AG04450 (cell line): ENCODE data around the gene LARP6. TPM values are rescaled to one million over a fixed set of nuclear protein-coding genes. Genes with fewer than 3 reads are reported as not detected.
"Not testable (repeated sequence)": the region's sequence is repeated elsewhere in the genome, so short reads cannot be mapped to it uniquely, and the experiment has no call there.

Source experiments
- CTCF ChIA-PET: fragments of 300-600, 350-600 bp; formaldehyde crosslinking; extraction: SDS; loops from one replicate; lab custom pipeline; 2022; ENCODE audit warnings: antibody characterized with exemption, inconsistent platforms; lab: Charles Lee
- POLR2A ChIA-PET: fragments of 350-600 bp; formaldehyde crosslinking; extraction: SDS; loops from one replicate; lab custom pipeline; 2021; ENCODE audit warnings: antibody characterized with exemption, inconsistent platforms; lab: Yijun Ruan, JAX
- DNase-seq: peaks from one replicate; pipeline ENCODE4 v3.0.0-alpha.2; 2011; ENCODE audit warnings: low read depth, low spot score
- H3K27ac ChIP-seq: one replicate; pipeline ENCODE4 v1.5.1; 2012; ENCODE audit warnings: low read depth, low read length, control low read depth
- H3K27me3 ChIP-seq: one replicate; pipeline ENCODE4 v1.6.0; 2012; ENCODE audit warnings: low read length; ENCODE audit not compliant: control insufficient read depth, insufficient read depth
- H3K4me3 ChIP-seq: 2 replicates; pipeline ENCODE4 v1.5.1; 2011; ENCODE audit warnings: mild to moderate bottlenecking, low read depth, low read length, control low read depth
- H3K9me3 ChIP-seq: 2 replicates; pipeline ENCODE4 v1.5.1; 2012; ENCODE audit warnings: low read length; ENCODE audit not compliant: control insufficient read depth, insufficient read depth
- CTCF ChIP-seq: IDR thresholded peaks from 2 replicates; pipeline ENCODE4 v1.5.1; 2011; ENCODE audit warnings: low read depth, low read length, control low read depth, inconsistent platforms
- polyA plus RNA-seq: library from polyadenylated mRNA; depleted of rRNA; stranded (reverse); fragments of >200 nt; gene quantifications from 2 replicates; pipeline ENCODE4 v1.2.3, GENCODE V29; 2011

Gene LARP6
- polyA plus RNA-seq, 1 experiment = 235 TPM

DNA sequence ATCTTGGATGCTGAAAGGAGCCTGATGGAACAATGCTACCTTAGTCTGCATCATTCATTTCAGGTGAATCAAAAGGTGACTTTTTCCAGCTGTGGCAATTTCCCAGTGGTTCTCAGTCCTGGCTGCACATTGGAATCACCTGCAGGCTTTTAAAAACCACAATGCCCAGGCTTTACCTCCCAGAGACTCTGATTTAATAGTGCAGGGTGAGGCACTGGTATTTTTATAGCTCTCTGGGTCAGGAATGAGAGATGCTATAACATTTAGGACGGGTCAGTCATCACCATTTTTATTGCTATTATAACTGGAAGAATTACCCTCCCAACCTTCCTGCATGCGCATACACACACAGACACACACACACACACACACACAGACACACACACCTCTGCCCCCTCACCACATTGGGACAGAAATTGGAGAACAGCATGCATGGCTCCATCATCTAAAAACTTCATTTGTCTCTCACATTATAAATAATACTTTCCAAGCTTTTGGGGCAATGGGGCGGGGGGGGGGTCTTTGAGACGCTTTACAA, 41.1 kb downstream of the LARP6 start:
- Histone ChIP-seq H3K27ac (no peak overlapping the region), H3K9me3 (peaks cover 5% of the 10 kb centered on the region; the same call in 1 of the 2 replicates), H3K27me3 (no peaks in the 10 kb centered on the region), H3K4me3 (no peak overlapping the region)
- no peak for TF ChIP-seq CTCF
- POLR2A ChIA-PET = interaction anchor here (0.7 kb wide), 1 partner anchor 34 kb away, joined by 3 read pairs; no protein-coding TSS in a partner anchor
- CTCF ChIA-PET = interaction anchor here (0.6 to 5.3 kb wide), 16 partner anchors 12 to 155 kb away, joined by 3 to 127 read pairs (median 15); no protein-coding TSS in a partner anchor
- no peak for DNase-seq

DNA sequence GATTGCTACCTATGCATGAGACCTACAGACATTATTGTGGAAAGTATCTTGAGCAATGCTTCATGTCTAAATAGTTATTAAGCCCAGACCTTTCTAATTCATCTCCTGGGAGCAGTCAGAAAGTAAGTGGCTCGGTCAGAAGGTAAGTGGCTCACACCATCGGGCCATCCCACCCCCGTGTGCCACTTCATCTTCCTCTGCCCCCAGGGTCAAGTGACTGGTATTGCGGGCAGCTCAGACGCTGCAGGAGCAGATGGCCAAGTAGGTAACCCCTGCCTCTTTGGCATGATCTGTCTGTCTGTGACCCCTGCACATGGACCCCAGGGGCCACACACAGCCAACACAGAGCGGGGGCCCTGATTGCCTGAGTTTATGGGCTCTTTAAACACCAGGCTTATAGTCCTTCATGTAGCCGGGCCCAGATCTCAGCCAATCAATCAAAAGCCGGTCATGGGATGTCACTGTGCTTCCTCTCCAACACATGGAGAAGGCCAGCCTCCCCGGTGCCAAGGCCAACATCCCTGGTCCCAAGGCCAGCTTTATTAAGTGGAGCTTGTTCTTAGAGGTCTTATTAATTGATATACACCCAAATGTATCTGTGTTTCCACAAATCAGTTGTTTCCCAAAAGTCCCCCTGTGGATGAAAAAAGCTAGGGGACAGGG, 42.9 kb downstream of the LARP6 start:
- DNase-seq = no peak
- no peak for TF ChIP-seq CTCF
- Histone ChIP-seq H3K9me3 (peaks cover 5% of the 10 kb centered on the region; the same call in 1 of the 2 replicates), H3K27ac (no peak overlapping the region), H3K27me3 (no peaks in the 10 kb centered on the region), H3K4me3 (no peak overlapping the region)
- CTCF ChIA-PET = interaction anchor here (0.6 to 5.3 kb wide), 42 partner anchors 7 to 226 kb away, joined by 3 to 127 read pairs (median 6); no protein-coding TSS in a partner anchor
- POLR2A ChIA-PET = interaction anchor here (0.7 to 1.3 kb wide), 2 partner anchors 11 to 131 kb away, joined by 3 to 7 read pairs; no protein-coding TSS in a partner anchor

- ChIA-PET CTCF (interaction anchor here (0.9 to 2.4 kb wide), 2 partner anchors 47 to 127 kb away, joined by 3 to 6 read pairs; no protein-coding TSS in a partner anchor), POLR2A (no interaction called here)
- Histone ChIP-seq H3K4me3 (no peak overlapping the region), H3K9me3 (no peaks in the 10 kb centered on the region), H3K27me3 (no peaks in the 10 kb centered on the region), H3K27ac (no peak overlapping the region)
- no peak for DNase-seq
- TF ChIP-seq CTCF = no peak
Measured at GRCh38 chr15:70806992-70807712, 46.8 kb downstream of the LARP6 start.

GRCh38 chr15:70804388-70804787, 49.6 kb downstream of the LARP6 start:
- H3K9me3 ChIP-seq, H3K27ac ChIP-seq, H3K4me3 ChIP-seq, H3K27me3 ChIP-seq, DNase-seq, CTCF ChIA-PET, POLR2A ChIA-PET: not testable (repeated sequence)

DNA sequence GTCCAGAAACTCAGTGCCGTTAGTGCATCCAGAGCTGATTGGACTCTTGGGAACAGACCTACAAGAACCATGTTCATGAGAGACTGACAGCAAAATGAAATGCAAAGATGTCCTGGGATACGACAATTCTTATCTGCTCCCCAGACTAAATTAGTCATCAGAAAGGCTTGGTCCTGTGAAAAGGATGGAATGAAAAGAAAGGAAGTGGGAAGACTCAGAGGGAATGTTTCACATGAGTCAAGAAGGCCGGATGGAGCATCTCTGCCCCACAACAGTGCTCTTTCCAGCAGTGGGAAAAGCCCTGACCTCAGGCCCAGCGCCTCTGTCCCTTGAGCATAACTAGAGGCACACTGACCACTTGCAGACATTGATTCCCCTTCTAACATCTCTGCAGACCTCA, 51.3 kb downstream of the LARP6 start:
- no peaks in the 10 kb centered on the region for H3K9me3 ChIP-seq
- no peak for TF ChIP-seq CTCF
- ChIA-PET POLR2A (no interaction called here), CTCF (no interaction called here)
- peak overlapping the region; percentile 65 for H3K27ac ChIP-seq
- H3K4me3 ChIP-seq = no peak overlapping the region
- H3K27me3 ChIP-seq = no peaks in the 10 kb centered on the region
- no peak for DNase-seq
